Ecto neural progenitor cell (in vitro differentiated cells): ENCODE data around the gene LSR.

Source experiments
- DNase-seq: peaks from one replicate; pipeline ENCODE4 v3.0.0-alpha.2; 2018; ENCODE audit warnings: low spot score

LSR gene

GRCh38 chr19:35303357-35303915 lies 54.6 kb downstream of the LSR start:
- DNase-seq, result no peak

- no peak for DNase-seq
Measured at GRCh38 chr19:35304036-35304435, 55.2 kb downstream of the LSR start.

GRCh38 chr19:35305181-35305580 lies 56.4 kb downstream of the LSR start:
- no peak for DNase-seq

- DNase-seq, result no peak
Measured at GRCh38 chr19:35306473-35307246, 57.9 kb downstream of the LSR start.

- no peak for DNase-seq
Measured at GRCh38 chr19:35307931-35308330, 59.1 kb downstream of the LSR start.

GRCh38 chr19:35308910-35309309 lies 60.1 kb downstream of the LSR start:
- no peak for DNase-seq

GRCh38 chr19:35309481-35310279 lies 60.9 kb downstream of the LSR start:
- DNase-seq, result no peak

GRCh38 chr19:35310331-35310730 lies 61.5 kb downstream of the LSR start:
- DNase-seq, result no peak

- DNase-seq, result no peak
Measured at GRCh38 chr19:35310811-35311465, 62.1 kb downstream of the LSR start.

- no peak for DNase-seq
Measured at GRCh38 chr19:35311901-35312665, 63.3 kb downstream of the LSR start.

GRCh38 chr19:35313587-35313986 lies 64.8 kb downstream of the LSR start:
- no peak for DNase-seq

- no peak for DNase-seq
Measured at GRCh38 chr19:35314031-35314430, 65.2 kb downstream of the LSR start.

GRCh38 chr19:35314858-35315470 lies 66.2 kb downstream of the LSR start:
- no peak for DNase-seq

- DNase-seq, result no peak
Measured at GRCh38 chr19:35315883-35316282, 67.1 kb downstream of the LSR start.

- no peak for DNase-seq
Measured at GRCh38 chr19:35316560-35316959, 67.8 kb downstream of the LSR start.
